K562 (cell line): ENCODE results near the gene ARMCX2. TPM values are rescaled to one million over a fixed set of nuclear protein-coding genes. Genes with fewer than 3 reads are reported as not detected.

ENCODE experiments used
- ARNT ChIP-seq, 2 experiments: fragments of 450-650 bp; IDR thresholded peaks; 2 replicates each; pipeline ENCODE4 v1.6.1; 2016; ENCODE audit warnings: mild to moderate bottlenecking in 1 of 2
- BDP1 ChIP-seq: IDR thresholded peaks from 3 replicates; pipeline ENCODE4 v1.6.1; 2011; ENCODE audit not compliant: insufficient read length, insufficient read depth
- BHLHE40 ChIP-seq: IDR thresholded peaks from 2 replicates; pipeline ENCODE4 v1.6.1; 2011; ENCODE audit warnings: low read length, improper control_type of control experiment
- FOXA3 ChIP-seq, 2 experiments: fragments of 450-650 bp in 1 of 2; sonication (generic) in 1 of 2; formaldehyde crosslinking; IDR thresholded peaks in 1 of 2; conservative IDR thresholded peaks in 1 of 2; 2 replicates each; pipeline versions ENCODE4 v1.4.0 to v1.8.0; 2020 to 2022; ENCODE audit warnings: mild to moderate bottlenecking in 2 of 2, missing genetic modification reagents in 1 of 2
- KDM5B ChIP-seq: fragments of 200-600 bp; sonication (generic); IDR thresholded peaks from 2 replicates; pipeline ENCODE4 v1.6.1; 2012; ENCODE audit warnings: low read depth, mild to moderate bottlenecking, moderate library complexity, low read length, control low read depth, inconsistent platforms; ENCODE audit not compliant: insufficient replicate concordance
- SMAD3 ChIP-seq: fragments of 450-650 bp; formaldehyde crosslinking; conservative IDR thresholded peaks from 2 replicates; pipeline ENCODE4 v1.4.0; 2020; ENCODE audit warnings: mild to moderate bottlenecking
- TRIM25 ChIP-seq: fragments of 450-650 bp; IDR thresholded peaks from 2 replicates; pipeline ENCODE4 v1.7.0; 2016; ENCODE audit warnings: borderline replicate concordance
- polyA plus RNA-seq, 8 experiments: library from polyadenylated mRNA; depleted of rRNA in 4 of 8; stranded (reverse) in 5 of 8; unstranded in 3 of 8; fragments of >200 nt; fragmentation: Nextera tagmentation in 2 of 8; fragmentation: Illumina TruSeq in 1 of 8; extraction: Ambion mirVana in 2 of 8; extraction: Trizol in 1 of 8; gene quantifications; 2 replicates each; pipeline versions ENCODE4 v1.2.1 to v1.2.3, GENCODE V29; 2011 to 2014; ENCODE audit warnings: inconsistent platforms in 1 of 8, missing spikeins in 1 of 8
- total RNA-seq, 7 experiments: library from RNA; depleted of rRNA in 6 of 7; stranded (reverse); fragments of >200 nt in 6 of 7; fragmentation: Illumina TruSeq in 2 of 7; extraction: Trizol in 2 of 7; gene quantifications; 2 replicates each; pipeline versions ENCODE4 v1.2.1 to v1.2.3, GENCODE V29; 2011 to 2021; ENCODE audit warnings: low replicate concordance in 1 of 7
- TF ChIP-seq, protein P1 (sequence below), 2 experiments: fragments of 450-650 bp in 1 of 2; sonication (generic) in 1 of 2; formaldehyde crosslinking in 1 of 2; IDR thresholded peaks; 2 replicates each; pipeline versions ENCODE4 v1.7.1 to v1.9.0; 2016 to 2022; ENCODE audit warnings: inconsistent platforms in 1 of 2, mild to moderate bottlenecking in 1 of 2, missing genetic modification reagents in 1 of 2
- TF ChIP-seq, protein P2 (sequence below), 3 experiments: IDR thresholded peaks in 2 of 3; conservative IDR thresholded peaks in 1 of 3; 2 replicates each; pipeline ENCODE4 v1.5.1; 2011 to 2012; ENCODE audit warnings: low read length in 3 of 3, mild to moderate bottlenecking in 3 of 3, control low read depth in 2 of 3, improper control_type of control experiment in 1 of 3, inconsistent platforms in 1 of 3, low read depth in 1 of 3, mixed read lengths in 1 of 3, moderate library complexity in 1 of 3; ENCODE audit not compliant: insufficient read depth in 2 of 3
- TF ChIP-seq, protein P3 (sequence below): IDR thresholded peaks from 2 replicates; pipeline ENCODE4 v1.6.1; 2011; ENCODE audit not compliant: insufficient read length; ENCODE audit errors: extremely low read depth

ARMCX2 gene
- total and polyA plus RNA-seq, 9 of the 15 experiments (the other 6 are each of a cell fraction or from before 2014, with no cell fraction given): 0.03 to 0.16 TPM; not detected in 7

DNA sequence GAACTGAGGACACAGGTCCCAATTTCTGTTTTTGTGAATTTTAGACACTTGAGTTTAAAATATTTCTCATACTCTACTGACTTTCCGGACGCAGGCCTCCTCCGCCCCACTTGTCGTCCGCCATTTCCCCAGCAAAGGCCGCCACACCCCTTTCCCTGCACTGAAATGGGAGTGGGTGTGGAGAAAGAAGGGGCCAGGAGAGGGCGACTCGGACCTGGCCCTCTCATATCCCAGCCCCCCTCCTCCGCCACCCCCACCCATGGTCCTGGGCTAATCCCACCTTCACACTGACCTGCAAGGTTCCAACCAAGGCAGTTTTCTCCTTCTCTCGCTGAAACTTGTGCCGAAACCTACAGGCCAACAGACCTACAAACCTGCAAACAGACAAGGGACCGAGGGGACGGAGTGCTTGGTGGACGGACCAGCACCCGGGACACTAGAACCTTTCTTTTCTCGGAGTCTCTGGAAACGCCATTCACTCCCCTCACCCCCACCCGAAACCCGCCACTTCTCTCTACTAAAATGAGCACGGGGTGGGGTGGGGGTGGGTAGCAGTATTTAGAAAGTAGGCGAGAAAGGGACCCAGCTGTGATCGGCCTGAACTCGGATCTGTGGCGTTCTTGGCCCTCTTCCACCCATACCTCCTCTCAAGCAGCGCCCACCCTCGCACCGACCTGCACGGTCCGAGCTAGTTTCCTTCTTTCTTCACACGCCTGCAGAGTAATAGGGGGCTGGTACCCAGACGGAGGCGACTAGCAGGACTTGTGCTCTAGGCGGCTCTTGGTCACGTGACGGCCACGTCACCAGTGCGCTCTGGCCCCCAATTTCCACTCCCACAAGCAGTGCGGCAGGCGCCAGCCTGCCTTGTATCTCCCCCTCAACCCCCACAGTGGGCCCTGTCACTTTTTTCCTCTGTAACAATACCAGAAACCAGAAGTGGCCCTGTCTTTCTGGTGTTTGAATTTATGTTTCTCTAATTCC lies 42.1 kb downstream of the ARMCX2 start, which contains the start of gene ARMCX6 (continued):
- TF ChIP-seq, protein P1, sequence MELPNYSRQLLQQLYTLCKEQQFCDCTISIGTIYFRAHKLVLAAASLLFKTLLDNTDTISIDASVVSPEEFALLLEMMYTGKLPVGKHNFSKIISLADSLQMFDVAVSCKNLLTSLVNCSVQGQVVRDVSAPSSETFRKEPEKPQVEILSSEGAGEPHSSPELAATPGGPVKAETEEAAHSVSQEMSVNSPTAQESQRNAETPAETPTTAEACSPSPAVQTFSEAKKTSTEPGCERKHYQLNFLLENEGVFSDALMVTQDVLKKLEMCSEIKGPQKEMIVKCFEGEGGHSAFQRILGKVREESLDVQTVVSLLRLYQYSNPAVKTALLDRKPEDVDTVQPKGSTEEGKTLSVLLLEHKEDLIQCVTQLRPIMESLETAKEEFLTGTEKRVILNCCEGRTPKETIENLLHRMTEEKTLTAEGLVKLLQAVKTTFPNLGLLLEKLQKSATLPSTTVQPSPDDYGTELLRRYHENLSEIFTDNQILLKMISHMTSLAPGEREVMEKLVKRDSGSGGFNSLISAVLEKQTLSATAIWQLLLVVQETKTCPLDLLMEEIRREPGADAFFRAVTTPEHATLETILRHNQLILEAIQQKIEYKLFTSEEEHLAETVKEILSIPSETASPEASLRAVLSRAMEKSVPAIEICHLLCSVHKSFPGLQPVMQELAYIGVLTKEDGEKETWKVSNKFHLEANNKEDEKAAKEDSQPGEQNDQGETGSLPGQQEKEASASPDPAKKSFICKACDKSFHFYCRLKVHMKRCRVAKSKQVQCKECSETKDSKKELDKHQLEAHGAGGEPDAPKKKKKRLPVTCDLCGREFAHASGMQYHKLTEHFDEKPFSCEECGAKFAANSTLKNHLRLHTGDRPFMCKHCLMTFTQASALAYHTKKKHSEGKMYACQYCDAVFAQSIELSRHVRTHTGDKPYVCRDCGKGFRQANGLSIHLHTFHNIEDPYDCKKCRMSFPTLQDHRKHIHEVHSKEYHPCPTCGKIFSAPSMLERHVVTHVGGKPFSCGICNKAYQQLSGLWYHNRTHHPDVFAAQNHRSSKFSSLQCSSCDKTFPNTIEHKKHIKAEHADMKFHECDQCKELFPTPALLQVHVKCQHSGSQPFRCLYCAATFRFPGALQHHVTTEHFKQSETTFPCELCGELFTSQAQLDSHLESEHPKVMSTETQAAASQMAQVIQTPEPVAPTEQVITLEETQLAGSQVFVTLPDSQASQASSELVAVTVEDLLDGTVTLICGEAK (IDR thresholded peaks at IDR 0.05): no peak
- TF ChIP-seq, protein P1 (CRISPR knock-in tag; IDR thresholded peaks at IDR 0.05): no peak
- TF ChIP-seq SMAD3 (CRISPR knock-in tag) (no peak), TRIM25 (no peak), KDM5B (peak; percentile 37), BHLHE40 (peak; percentile 83), FOXA3 (CRISPR knock-in tag; conservative IDR thresholded peaks at IDR 0.05 in 1 of 2, IDR thresholded peaks at IDR 0.05 in 1 of 2) (no peak), ARNT (IDR thresholded peaks at IDR 0.05) (no peak), BDP1 (no peak)
- TF ChIP-seq, protein P2, sequence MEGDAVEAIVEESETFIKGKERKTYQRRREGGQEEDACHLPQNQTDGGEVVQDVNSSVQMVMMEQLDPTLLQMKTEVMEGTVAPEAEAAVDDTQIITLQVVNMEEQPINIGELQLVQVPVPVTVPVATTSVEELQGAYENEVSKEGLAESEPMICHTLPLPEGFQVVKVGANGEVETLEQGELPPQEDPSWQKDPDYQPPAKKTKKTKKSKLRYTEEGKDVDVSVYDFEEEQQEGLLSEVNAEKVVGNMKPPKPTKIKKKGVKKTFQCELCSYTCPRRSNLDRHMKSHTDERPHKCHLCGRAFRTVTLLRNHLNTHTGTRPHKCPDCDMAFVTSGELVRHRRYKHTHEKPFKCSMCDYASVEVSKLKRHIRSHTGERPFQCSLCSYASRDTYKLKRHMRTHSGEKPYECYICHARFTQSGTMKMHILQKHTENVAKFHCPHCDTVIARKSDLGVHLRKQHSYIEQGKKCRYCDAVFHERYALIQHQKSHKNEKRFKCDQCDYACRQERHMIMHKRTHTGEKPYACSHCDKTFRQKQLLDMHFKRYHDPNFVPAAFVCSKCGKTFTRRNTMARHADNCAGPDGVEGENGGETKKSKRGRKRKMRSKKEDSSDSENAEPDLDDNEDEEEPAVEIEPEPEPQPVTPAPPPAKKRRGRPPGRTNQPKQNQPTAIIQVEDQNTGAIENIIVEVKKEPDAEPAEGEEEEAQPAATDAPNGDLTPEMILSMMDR (IDR thresholded peaks at IDR 0.05 in 2 of 3, conservative IDR thresholded peaks at IDR 0.05 in 1 of 3; ENCODE audit: insufficient read depth in 2 of 3, low read depth in 1 of 3, low read length in 3 of 3): peak in 2 of 3 experiments; percentile 49 to 55; a peak in 4 of 6 replicates
- TF ChIP-seq, protein P3, sequence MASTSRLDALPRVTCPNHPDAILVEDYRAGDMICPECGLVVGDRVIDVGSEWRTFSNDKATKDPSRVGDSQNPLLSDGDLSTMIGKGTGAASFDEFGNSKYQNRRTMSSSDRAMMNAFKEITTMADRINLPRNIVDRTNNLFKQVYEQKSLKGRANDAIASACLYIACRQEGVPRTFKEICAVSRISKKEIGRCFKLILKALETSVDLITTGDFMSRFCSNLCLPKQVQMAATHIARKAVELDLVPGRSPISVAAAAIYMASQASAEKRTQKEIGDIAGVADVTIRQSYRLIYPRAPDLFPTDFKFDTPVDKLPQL: no peak
